Measurements from ENCODE around the gene CALCR. TPM values are rescaled to one million over a fixed set of nuclear protein-coding genes. Genes with fewer than 3 reads are reported as not detected.
"Not testable (repeated sequence)": the region's sequence is repeated elsewhere in the genome, so short reads cannot be mapped to it uniquely, and the experiment has no call there.

The CALCR gene
- total RNA-seq, 1 donor from 2014 or later: not detected

- Mint-ChIP-seq H3K9me3 (ENCODE audit: unreplicated experiment) (no peaks in the 10 kb centered on the region), H3K4me3 (ENCODE audit: unreplicated experiment) (no peak overlapping the region), H3K4me1 (ENCODE audit: low read depth, unreplicated experiment) (no peaks in the 10 kb centered on the region), H3K27ac (ENCODE audit: unreplicated experiment) (no peak overlapping the region), H3K36me3 (ENCODE audit: unreplicated experiment) (no peaks in the 10 kb centered on the region), H3K27me3 (ENCODE audit: unreplicated experiment) (peaks cover 2% of the 10 kb centered on the region)
- TF ChIP-seq, protein P1, sequence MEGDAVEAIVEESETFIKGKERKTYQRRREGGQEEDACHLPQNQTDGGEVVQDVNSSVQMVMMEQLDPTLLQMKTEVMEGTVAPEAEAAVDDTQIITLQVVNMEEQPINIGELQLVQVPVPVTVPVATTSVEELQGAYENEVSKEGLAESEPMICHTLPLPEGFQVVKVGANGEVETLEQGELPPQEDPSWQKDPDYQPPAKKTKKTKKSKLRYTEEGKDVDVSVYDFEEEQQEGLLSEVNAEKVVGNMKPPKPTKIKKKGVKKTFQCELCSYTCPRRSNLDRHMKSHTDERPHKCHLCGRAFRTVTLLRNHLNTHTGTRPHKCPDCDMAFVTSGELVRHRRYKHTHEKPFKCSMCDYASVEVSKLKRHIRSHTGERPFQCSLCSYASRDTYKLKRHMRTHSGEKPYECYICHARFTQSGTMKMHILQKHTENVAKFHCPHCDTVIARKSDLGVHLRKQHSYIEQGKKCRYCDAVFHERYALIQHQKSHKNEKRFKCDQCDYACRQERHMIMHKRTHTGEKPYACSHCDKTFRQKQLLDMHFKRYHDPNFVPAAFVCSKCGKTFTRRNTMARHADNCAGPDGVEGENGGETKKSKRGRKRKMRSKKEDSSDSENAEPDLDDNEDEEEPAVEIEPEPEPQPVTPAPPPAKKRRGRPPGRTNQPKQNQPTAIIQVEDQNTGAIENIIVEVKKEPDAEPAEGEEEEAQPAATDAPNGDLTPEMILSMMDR (IDR thresholded peaks at IDR 0.05; ENCODE audit: partially characterized antibody, unreplicated experiment): no peak
- DNase-seq: no peak
Measured at GRCh38 chr7:93515144-93515543, 59.4 kb downstream of the CALCR start.

- TF ChIP-seq, protein P1 (IDR thresholded peaks at IDR 0.05; ENCODE audit: partially characterized antibody, unreplicated experiment): no peak
- DNase-seq: no peak
- H3K4me1 Mint-ChIP-seq (ENCODE audit: low read depth, unreplicated experiment): no peaks in the 10 kb centered on the region
- no peaks in the 10 kb centered on the region for H3K27me3 Mint-ChIP-seq (ENCODE audit: unreplicated experiment)
- H3K27ac Mint-ChIP-seq (ENCODE audit: unreplicated experiment): no peak overlapping the region
- H3K9me3 Mint-ChIP-seq (ENCODE audit: unreplicated experiment): no peaks in the 10 kb centered on the region
- H3K4me3 Mint-ChIP-seq (ENCODE audit: unreplicated experiment): no peak overlapping the region
- H3K36me3 Mint-ChIP-seq (ENCODE audit: unreplicated experiment): no peaks in the 10 kb centered on the region
Measured at GRCh38 chr7:93509303-93509702, 65.2 kb downstream of the CALCR start.

GRCh38 chr7:93503088-93503487, 71.4 kb downstream of the CALCR start:
- Mint-ChIP-seq H3K4me3 (ENCODE audit: unreplicated experiment) (no peak overlapping the region), H3K27me3 (ENCODE audit: unreplicated experiment) (no peaks in the 10 kb centered on the region), H3K36me3 (ENCODE audit: unreplicated experiment) (no peaks in the 10 kb centered on the region), H3K27ac (ENCODE audit: unreplicated experiment) (no peak overlapping the region), H3K9me3 (ENCODE audit: unreplicated experiment) (no peaks in the 10 kb centered on the region), H3K4me1 (ENCODE audit: low read depth, unreplicated experiment) (no peaks in the 10 kb centered on the region)
- DNase-seq: no peak
- TF ChIP-seq, protein P1 (IDR thresholded peaks at IDR 0.05; ENCODE audit: partially characterized antibody, unreplicated experiment): no peak

DNA sequence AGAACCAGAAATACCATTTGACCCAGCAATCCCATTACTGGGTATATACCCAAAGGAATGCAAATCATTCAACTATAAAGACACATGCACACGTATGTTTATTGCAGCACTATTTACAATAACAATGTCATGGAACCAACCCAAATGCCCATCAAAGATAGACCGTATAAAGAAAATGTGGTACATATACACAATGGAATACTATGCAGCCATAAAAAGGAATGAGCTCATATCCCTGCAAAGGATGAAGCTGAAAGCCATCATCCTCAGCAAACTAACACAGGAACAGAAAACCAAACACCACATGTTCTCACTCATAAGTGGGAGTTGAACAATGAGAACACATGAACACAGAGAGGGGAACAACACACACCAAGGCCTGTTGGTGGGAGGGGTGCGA, 82.7 kb downstream of the CALCR start:
- not testable (repeated sequence) for H3K27me3 Mint-ChIP-seq (ENCODE audit: unreplicated experiment); H3K36me3 Mint-ChIP-seq (ENCODE audit: unreplicated experiment); H3K4me3 Mint-ChIP-seq (ENCODE audit: unreplicated experiment); DNase-seq; H3K27ac Mint-ChIP-seq (ENCODE audit: unreplicated experiment); H3K9me3 Mint-ChIP-seq (ENCODE audit: unreplicated experiment); H3K4me1 Mint-ChIP-seq (ENCODE audit: low read depth, unreplicated experiment)

DNA sequence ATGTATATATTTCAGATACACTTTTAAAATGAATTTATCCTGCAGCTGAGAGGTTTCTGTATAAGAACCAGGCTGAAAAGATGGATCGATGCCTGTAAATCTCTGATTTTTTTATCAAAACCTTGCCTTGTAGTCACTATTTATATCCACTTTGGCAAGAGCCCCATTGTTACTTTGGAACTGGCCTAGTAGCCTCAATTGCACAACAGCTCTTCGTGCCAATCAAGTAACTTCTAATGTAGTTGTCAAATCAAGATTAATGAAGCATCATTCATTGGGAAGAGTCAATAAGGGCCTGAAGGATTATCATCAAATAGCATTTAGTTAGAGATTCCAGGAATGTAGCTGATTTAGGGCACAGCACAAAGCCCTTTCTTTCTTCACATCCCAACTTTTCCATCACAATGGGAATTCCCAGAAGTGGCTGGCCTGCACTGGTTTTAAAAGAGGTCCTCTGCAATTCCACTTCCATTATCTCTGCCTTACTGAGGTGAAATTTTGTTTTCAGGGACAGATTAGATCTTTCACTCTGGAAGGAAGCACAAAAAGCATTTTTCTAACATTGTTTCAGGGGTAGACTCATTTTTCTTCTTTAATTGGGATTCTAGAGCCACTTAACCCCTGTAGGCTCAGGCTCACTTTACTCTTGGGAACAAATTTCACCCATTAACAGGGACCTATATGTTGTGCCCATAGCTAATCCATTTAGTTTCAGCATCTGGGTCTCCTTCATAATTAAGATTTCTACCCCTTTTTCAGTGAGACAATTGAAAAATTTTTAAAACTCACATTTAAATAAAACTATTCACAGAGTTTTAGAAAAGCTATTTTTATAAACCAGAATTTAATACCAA, 97.8 kb downstream of the CALCR start:
- TF ChIP-seq, protein P1 (IDR thresholded peaks at IDR 0.05; ENCODE audit: partially characterized antibody, unreplicated experiment): no peak
- Mint-ChIP-seq H3K4me1 (ENCODE audit: low read depth, unreplicated experiment) (peaks cover 33% of the 10 kb centered on the region), H3K9me3 (ENCODE audit: unreplicated experiment) (no peaks in the 10 kb centered on the region), H3K27ac (ENCODE audit: unreplicated experiment) (peak overlapping the region; percentile 23), H3K27me3 (ENCODE audit: unreplicated experiment) (no peaks in the 10 kb centered on the region), H3K36me3 (ENCODE audit: unreplicated experiment) (no peaks in the 10 kb centered on the region), H3K4me3 (ENCODE audit: unreplicated experiment) (peak overlapping the region; percentile 39)
- no peak for DNase-seq
